HG03045 (cell line): ENCODE data around the gene EIF2S2.

Experiments
- ATAC-seq: cut with Tn5 transposase; IDR thresholded peaks from one replicate; pipeline ENCODE4 v1.9.1; 2021; ENCODE audit warnings: mild to moderate bottlenecking, moderate library complexity; ENCODE audit not compliant: unreplicated experiment

The EIF2S2 gene

DNA sequence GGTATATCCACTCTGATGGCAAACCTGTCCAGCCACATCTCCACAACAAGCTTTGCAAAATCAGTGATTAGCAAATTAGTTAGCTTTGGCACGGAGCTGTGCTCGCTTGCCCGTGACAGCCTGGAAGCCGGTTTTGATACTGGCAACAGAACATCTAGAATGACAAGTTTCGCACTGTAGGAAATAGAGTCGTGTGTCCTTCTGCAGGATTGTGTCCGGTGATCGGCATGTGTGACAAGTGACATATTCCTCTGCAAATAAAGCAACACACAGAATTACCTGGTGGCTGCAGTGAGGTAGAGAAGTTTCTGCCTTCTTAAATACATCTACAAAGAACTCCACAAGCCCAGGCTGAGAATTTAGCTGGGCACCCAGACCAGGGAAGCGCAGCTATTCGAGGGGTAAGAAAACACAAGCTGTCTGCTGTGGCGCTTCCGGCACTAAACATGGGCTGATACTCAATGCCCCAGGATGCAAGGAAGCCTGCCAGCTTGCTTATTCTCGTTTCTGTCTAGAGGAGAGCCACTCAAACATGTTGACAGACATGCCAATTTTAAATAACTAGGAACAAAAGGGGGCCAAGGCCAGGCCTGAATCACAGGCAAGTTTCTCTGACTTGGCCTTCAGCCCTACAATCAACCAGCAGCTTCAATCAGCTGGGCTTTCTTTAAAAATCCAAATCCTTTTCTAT lies 22.2 kb downstream of the EIF2S2 start:
- no peak for ATAC-seq

DNA sequence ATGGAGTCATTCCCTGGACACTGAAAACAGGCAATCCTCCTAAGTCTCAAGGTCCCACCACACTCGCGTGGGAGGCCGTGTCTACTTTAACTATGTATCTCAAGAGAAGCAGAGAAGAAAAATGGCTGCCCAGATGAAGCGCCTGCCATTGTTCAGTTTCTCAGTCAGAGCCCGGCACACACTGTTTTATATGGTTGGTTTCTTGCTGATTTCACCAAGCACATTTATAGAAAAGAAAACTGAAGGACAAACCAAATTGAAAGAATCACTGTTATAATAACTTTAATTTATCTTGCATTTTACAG lies 22.9 kb downstream of the EIF2S2 start:
- ATAC-seq: no peak

DNA sequence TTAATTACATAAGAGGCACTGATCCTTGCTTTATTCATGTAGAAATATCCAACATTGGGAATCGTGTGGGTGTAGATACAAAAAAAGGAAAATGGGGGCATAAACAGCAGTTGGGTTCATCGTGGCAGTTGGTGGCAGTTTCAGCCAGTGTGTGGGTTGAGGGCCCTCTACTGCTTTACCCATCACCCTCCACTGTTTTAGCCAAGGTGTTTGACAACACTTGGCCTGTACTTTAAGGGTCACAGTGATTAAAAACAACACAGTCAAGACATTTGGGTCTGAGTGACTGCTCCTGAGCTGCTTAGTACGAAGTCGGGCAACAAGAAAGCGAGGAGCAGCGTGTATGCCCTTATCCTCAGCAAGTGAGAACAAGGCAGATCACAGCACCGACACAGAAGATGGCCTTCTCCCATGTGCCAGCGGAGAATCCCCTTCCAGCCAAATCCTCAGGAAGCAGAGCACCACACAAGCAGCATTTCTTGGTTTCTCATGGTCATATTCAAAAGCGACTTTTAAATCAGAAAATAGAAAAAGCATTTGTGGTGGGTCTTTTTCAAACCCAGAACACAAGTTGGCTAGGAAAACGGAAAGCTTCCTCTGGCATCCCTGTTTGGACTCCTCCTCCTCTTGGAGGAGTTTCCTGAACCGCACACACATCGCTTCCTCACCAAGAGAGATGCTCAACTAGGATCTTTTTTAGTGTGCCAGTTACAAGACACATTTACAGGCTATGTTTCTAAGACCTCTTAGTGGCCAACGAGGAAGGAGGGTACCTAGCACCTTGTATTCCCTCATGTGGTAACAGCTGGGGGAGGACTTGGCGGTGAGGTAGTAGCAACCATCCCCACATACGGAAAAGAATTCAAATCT lies 23.5 kb downstream of the EIF2S2 start:
- no peak for ATAC-seq

DNA sequence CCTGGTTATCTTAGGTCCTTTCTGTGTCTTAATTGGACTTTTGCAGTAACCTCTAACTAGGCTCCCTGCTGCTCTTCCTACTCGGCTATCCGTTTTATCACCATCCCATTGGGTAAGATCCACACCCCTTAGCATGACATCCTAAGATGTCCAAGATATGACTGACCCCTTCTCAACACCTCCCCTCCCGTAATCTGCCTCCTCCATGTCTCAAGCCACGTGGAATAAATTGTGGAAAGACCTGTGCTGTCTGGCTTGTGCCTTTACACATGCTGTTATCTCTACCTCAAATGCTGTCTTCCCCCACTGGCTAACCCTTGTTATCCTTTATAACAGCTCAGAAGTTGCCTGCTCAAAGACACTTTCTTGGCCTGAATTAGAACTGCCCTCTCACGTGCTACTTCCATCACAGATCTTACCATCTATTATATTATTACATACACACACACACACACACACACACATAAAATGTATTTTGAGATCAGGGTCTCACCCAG lies 26.5 kb downstream of the EIF2S2 start:
- no peak for ATAC-seq

DNA sequence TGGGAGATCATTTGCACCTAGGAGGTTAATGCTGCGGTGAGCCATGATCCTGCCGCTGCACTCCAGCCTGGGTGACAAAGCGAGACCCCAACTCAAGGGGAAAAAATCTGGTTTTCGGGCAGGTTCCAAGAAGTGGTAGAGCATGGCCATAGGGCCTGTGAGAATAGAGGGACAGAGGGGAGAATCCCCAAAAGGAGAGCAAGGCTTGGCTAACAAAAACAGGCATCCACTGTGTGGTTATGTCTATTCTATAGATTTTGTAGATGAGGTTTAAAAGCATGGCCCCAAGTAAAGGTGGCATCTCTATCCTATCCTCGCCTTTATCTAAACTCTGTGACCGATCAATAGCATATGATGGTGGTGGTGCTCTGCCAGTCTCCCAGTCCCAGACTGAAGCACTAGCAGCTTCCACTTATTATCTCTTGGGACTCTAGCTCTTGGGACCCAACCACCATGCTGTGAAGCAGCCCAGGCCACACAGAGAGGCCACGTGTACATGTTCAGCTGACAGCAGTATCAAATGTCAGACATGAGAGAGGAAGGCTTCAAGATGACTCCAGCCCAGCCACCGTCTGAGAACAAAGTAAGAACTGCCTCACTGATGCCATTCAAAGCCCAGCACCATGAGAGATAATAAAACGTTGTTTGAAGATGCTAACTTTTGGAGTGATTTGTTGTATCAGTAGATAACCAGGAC lies 27.7 kb downstream of the EIF2S2 start:
- ATAC-seq: no peak

DNA sequence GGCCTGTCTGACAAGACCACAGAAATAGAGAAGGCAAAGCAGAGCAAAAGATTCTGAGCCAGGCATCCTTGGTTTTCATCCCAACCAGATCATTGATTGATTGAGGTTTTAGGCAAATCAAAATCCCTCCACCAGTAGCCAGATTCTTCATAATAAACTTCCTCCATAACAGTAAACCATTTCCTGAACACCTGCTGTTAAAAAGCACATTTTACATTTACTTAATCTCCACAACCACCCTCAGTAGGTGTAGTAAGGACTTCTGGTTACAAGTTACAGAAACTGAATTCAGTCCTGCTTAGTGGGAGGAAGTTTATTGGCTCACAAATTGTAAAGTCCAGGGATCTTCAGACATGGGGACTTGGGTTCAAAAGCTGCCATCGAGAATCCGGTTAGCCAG lies 28.3 kb downstream of the EIF2S2 start:
- no peak for ATAC-seq

DNA sequence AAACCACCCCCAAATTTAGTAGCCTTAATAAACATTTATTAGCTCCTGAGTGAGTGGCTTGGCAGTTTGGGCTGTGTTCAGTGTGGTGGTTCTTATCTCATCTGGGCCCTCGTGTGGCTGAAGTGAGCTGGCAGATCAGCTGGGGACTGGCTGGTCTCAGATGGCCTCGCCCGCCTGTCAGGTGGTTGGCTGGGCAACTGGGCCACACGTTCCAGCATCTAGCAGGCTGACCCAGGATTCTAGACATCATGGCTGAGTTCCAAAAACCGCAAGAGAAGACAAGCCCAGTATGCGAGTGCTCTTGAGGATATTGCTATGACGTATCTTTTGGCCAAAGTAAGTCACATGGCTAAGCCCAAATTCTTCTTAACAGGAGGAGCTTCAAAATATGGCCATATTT lies 28.9 kb downstream of the EIF2S2 start:
- no peak for ATAC-seq

DNA sequence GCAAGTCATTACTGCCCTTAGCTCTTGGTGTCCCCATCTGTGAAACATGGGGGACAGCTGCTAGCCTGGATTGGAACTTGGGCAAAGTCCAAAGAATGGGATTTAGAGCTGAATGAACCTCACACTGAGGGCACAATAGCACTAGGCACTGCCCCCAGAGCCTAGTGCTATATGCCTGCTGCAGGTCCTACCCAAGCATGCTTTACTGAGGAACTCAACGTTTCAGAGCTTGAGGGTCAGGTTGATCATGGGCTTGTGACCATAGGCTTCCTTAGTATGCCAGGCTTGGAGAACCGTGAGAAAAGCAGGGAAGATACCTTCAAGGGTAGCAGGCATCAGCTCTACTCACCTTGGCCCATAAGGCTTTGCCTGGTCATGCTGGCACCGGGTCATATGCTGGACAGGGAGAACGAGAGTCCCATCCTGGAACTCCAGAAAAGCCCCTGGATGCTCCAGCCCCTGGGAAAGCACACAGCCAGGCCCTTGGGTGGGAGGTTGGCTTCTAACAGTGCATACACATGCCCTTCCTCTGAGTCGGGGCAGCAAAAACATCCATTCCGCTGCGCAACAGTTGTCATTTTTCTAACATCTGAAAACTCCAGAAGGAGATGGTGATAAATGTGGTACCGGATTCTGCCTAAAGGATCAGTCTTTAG lies 29.7 kb downstream of the EIF2S2 start:
- ATAC-seq: no peak

DNA sequence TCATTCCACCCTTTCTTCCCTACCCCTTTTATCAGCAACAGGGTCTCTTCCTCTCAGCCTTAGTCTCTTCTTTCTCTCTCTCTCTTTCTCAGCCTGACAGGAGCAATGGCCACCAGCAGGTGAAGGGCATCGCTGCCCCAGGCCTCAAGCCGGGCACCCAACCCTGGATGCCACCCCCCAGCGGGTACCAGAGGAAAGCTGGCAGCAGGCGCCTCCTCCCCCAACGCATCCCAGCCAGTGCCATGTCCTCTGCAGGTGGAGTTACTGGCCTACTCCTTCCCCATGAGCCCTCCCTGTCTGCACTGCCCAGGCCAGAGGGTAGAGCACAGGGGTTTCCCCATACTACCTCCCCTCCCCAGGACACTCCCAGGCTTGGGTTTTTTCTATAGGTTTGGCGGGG lies 32.2 kb downstream of the EIF2S2 start:
- no peak for ATAC-seq

DNA sequence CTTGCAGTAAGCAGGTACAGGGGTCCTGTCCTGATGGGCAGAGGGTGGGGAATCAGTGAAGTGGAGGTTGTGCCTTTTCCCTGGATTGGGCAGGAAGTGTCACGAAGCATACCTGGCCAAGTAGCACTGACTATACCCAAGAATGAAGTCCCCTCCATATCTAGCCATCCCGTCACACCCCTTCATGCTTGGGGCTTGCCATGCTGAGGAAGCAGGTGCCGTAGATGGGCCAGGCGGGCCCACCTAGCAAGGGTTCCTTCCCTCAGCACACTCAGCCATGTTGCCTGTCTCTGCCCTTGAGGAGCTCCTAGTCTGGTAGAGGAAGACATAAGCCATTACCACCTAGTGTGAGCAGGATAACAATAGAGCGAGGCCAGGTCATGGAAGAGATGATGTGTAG lies 33.5 kb downstream of the EIF2S2 start:
- ATAC-seq: no peak

DNA sequence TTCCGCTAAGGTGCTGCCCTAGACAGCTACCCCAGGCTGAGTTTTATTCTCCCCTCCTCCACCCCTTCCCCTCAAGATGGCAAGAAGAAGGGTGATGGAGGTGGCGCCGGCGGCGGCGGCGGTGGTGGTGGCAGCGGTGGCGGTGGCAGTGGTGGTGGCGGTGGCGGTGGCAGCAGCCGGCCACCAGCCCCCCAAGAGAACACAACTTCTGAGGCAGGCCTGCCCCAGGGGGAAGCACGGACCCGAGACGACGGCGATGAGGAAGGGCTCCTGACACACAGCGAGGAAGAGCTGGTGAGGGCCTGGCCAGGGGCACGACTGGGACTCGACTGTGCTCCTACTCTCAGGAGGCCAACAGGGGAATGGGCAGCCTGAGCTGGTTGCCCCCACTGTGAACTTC lies 35.1 kb downstream of the EIF2S2 start:
- no peak for ATAC-seq

DNA sequence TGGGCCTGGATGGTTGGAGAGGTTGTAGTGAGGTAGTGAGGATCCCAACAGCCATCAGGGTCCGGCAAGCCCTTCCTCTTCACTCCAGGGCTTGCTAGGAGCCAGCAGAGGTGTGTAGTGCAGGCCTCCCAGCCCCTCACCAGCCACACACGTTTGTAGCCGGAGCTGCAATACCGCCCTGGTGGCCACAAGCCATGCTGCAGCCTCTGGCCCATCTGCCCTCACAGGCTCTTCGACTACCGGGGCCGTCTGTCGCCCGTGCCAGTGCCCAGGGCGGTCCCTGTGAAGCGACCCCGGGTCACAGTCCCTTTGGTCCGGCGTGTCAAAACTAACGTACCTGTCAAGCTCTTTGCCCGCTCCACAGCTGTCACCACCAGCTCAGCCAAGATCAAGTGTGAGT lies 36.4 kb downstream of the EIF2S2 start:
- no peak for ATAC-seq

DNA sequence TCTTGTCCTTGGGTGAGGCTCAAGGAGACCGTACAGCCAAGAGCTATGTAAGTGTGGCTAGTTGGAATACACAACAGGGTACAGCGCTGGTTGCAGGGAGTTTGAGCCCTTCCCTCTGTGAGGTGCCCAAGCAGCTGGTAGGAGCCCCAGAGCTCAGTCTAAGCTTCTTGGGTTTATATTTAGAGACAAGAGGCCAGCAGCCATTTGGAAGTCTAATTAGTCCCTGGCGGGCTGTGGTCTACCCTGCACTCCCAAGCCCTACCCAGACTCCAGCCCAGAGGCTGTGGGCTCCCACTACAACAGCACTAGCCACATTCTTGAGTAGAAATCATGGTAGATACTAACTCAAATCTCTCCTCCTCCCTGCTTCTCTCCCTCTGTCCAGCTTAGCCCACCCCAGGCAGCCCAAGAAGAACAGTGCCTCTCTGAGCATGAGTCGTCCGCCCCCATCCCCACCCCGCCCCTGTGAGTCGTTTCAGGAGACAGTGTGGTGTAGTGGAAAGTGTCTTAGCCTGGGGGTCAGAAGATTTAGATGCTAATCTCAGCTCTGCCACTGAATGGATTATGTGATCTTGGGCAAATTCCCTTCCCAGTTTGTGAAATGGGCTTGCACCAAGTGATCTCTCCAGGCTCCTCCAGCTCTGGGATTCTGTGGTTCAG lies 37.8 kb downstream of the EIF2S2 start:
- no peak for ATAC-seq

DNA sequence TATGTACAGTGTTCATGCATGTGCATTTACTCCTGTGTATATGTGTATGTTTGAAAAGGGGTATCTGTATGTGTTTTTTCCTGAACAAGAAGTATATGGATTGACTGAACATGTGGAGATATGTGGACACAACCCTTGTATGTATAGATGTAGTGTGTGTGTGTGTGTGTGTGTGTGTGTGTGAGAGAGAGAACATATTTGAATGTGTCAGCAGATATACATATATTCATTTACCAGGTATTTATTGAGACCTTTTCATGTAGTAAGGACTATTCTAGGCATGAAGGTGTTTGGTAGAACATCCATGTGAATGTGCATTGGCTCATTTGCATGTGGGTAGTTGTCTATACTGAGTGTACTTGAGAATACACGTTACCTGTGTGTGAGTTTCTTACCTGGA lies 39.3 kb downstream of the EIF2S2 start:
- ATAC-seq: no peak

DNA sequence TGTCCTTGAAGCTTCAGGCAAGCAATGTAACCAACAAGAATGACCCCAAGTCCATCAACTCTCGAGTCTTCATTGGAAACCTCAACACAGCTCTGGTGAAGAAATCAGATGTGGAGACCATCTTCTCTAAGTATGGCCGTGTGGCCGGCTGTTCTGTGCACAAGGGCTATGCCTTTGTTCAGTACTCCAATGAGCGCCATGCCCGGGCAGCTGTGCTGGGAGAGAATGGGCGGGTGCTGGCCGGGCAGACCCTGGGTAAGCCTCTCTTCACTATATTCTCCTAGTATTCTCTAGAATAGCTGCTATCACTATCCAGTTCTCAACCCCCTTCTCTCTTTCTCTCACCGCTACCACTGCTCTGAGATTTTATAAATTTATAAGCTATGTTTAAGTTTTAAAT lies 40.0 kb downstream of the EIF2S2 start:
- no peak for ATAC-seq

DNA sequence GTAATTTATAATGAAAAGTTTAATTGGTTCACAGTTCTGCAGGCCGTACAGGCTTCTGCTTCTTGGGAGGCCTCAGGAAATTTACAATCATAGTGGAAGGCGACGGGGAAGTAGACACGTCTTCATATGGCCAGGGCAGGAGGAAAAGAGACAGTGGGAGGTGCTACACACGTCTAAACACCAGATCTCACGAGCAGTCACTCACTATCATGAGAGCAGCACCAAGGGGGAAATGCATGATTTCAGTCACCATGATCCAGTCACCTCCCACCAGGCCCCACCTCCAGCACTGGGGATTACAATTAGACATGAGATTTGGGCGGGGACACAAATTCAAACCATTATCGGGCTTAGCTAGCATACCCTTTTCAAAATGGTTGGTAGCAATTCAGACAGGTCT lies 41.2 kb downstream of the EIF2S2 start:
- no peak for ATAC-seq

DNA sequence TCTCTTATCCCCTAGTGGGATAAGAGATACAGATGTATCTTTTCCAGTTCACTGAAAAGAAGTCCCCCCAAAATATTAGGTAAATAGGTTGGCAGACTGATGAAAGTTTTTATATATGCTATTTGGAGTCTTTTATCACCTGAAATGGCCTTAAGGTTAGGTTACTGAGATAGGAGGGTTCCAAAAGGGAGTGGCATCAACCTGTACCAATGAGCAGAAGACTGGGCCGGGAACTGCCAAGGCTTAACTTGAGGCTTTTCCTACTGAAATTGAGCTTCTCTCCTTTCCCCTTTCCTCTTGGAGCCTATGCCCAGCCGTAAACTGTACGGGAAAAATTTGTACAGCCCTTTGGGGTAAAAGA lies 42.0 kb downstream of the EIF2S2 start:
- ATAC-seq: no peak

DNA sequence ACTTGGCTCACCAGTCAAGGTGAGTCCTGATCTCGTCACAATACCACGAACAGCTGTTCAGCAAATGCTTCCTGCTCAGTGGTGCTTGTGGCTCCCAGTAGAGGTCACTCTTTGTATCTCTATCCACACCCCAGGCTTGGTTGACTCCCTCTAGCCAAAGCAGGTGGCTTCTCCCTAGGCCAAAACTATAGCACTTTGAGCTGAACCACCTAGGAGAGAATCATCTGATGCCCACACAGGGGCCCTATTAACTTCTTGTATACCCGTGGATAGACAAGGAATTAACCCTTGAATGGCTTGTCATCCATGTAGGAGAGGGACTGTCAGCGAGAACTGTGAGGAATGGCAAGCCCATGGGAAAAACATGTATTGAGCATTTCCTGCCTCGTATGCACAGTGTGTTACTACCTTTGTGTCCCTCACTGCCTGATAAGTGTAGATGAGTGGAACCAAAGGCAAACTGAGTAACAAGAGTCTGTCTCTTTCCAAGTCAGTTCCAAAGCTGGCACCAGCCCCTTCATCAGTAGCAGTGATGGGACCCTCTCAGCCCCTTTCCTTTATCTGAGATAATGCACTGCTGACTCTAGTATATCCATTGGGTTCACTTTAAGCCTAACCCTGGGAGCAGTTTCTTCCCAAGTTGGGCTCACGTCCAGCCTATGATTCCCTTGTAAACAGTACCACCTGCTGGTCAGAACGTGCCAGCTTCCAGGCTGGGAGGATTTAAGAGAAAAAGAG lies 42.5 kb downstream of the EIF2S2 start:
- peak; percentile 66 for ATAC-seq

DNA sequence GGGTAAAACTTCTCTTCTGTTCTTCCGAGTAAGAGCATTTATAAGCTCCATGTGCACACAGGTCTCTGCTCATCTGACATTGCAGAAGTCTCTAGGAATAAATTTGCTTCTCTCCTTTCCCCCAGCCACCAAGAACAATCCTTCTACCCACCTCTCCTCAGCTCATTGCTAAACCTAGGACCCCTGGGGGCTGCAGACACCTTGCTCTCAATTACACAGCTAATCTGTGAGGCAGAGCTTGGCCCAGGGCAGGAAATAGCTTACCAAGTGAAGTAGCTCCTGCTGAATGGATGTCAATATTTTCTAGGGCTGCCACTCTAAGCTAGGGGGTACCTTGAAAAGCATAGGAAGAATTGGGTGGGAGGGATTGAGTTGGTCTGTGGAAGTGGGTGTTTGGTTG lies 44.0 kb downstream of the EIF2S2 start:
- no peak for ATAC-seq

DNA sequence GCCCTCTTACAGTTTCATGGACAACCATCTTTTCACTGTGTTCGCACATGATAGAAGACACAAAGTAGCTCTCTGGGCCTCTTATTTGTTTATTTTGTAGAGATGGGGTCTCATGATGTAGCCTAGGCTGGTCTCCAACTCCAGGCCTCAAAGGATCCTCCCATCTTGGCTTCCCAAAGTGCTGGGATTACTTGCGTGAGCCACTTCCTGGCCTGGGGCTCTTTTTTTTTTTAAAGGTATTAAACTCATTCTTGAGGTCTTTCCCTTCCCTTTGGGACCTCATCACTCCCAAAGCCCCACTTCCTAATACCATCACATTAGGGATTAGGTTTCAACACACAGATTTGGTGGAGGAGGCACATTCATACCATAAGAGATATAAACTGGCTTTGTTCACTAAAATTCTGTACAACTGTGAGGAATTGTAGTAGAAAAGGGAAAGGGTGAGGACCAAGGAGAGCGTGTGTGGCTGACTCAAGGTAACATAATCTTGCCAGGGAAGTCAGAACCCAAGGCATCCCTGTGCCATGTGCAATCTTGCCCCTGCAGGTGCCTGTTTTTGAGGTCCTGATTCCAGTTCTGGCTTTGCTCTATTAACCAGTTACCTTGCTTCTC lies 45.5 kb downstream of the EIF2S2 start:
- ATAC-seq: no peak
